Spinal cord (tissue), 10 donors: ENCODE results near the gene FBXL14. TPM values are rescaled to one million over a fixed set of nuclear protein-coding genes. Genes with fewer than 3 reads are reported as not detected.
"Not testable (repeated sequence)": the region's sequence is repeated elsewhere in the genome, so short reads cannot be mapped to it uniquely, and the experiment has no call there.

ENCODE experiments used
- DNase-seq, 6 donors: peaks; one replicate each; pipeline versions ENCODE4 v3.0.0 to v3.0.0-alpha.2; 2013 to 2015; ENCODE audit warnings: low spot score in 6 of 6, low read depth in 4 of 6
- H3K27ac ChIP-seq: one replicate; pipeline ENCODE4 v1.5.1; 2013; ENCODE audit warnings: low read depth, low read length, control low read depth
- H3K27me3 ChIP-seq: one replicate; pipeline ENCODE4 v1.6.1; 2013; ENCODE audit warnings: low read length; ENCODE audit not compliant: control insufficient read depth, insufficient read depth
- H3K36me3 ChIP-seq: one replicate; pipeline ENCODE4 v1.6.1; 2013; ENCODE audit warnings: low read length; ENCODE audit not compliant: control insufficient read depth, insufficient read depth
- H3K4me1 ChIP-seq: one replicate; pipeline ENCODE4 v1.6.1; 2013; ENCODE audit warnings: low read length; ENCODE audit not compliant: control insufficient read depth, insufficient read depth
- H3K4me3 ChIP-seq: one replicate; pipeline ENCODE4 v1.5.1; 2013; ENCODE audit warnings: low read depth, low read length, control low read depth
- H3K9me3 ChIP-seq: one replicate; pipeline ENCODE4 v1.6.1; 2013; ENCODE audit warnings: low read length; ENCODE audit not compliant: control insufficient read depth, insufficient read depth
- WGBS: methylation state at CpG from one replicate; pipeline ENCODE4 v1.1.5; 2013; ENCODE audit warnings: missing lambda C conversion rate; ENCODE audit not compliant: insufficient coverage; 5-methylcytosine and 5-hydroxymethylcytosine counted together
- polyA plus RNA-seq, 2 donors: library from polyadenylated mRNA; unstranded; fragments of 120-200 nt; gene quantifications; one replicate each; pipeline ENCODE4 v1.2.1, GENCODE V29; 2013; ENCODE audit not compliant: insufficient read length in 2 of 2
- total RNA-seq, 2 donors: library from RNA; depleted of rRNA in 1 of 2; stranded (reverse); fragments of 120-200 nt in 1 of 2; fragments of >200 nt in 1 of 2; gene quantifications; one replicate each; pipeline versions ENCODE4 v1.2.3 to v1.2.4, GENCODE V29; 2013 to 2014
- donor health status: healthy.

FBXL14 gene
- total and polyA plus RNA-seq, 4 donors = 11.0 to 17.1 (median 15.8) TPM

DNA sequence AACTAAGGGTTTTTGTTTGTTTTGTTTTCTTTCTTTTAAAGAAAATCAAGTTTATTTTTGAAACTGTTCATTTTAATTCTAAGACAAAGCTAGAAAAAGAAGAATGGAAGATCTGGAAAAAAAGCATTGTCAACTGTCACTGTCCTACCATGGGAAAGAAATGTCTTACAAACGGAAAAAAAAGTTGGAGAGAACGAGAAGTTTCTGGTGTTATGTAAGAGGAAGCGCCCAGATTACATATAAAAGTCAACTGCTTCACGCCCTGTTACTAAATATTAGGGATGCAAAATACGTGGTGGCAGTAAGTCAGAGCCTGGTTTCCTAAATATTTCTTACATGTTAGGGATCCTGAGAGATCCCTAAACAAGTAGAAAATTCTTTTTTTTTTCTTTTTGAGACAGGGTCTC, 14.3 kb upstream of the FBXL14 start:
- H3K4me1 ChIP-seq = peaks cover 23% of the 10 kb centered on the region
- no peak for DNase-seq
- no peak overlapping the region for H3K4me3 ChIP-seq
- no peak overlapping the region for H3K27ac ChIP-seq
- WGBS = no CpG with 5 or more reads among the region's 5 CpGs
- no peaks in the 10 kb centered on the region for H3K9me3 ChIP-seq
- H3K27me3 ChIP-seq = no peaks in the 10 kb centered on the region
- no peaks in the 10 kb centered on the region for H3K36me3 ChIP-seq

DNA sequence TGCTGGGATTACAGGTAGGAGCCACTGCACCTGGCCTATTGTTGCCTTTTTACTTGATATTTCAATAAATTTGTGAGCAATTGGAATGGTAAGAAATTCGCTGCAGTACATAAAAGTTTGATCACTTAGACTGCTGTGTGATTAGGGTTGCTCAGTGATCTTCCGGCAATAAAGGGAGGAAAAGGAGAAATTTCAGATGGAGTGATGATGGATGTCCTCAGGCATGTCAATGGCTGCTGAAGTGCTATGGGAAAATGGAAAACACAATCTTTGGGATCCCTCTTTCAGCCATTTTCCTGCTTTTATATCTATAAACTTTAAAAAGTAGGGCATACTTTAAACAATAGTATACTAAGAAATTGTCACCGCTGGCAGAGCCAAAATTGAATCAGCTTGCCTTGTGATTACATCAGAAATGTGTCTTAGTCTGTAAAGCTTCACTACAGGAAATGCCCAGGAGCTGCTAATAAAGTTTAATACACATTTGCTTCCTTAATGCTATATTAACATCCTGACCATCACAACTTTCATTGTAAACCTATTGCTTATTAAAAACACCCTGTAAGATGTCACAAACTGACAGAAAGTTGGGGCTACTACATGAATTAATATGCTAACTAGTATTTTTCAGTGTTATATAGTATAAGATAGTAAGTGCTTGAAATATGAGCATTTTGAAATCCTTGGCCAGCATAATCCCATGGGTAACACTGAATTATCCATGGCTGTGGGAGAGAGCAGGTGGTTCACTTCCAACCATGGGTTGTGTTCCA, 13.7 kb upstream of the FBXL14 start:
- no peak for DNase-seq
- no peak overlapping the region for H3K4me3 ChIP-seq
- 89% methylated on average over 2 of the region's 3 CpGs for WGBS
- no peak overlapping the region for H3K27ac ChIP-seq
- no peaks in the 10 kb centered on the region for H3K9me3 ChIP-seq
- peaks cover 23% of the 10 kb centered on the region for H3K4me1 ChIP-seq
- no peaks in the 10 kb centered on the region for H3K36me3 ChIP-seq
- H3K27me3 ChIP-seq = no peaks in the 10 kb centered on the region

DNA sequence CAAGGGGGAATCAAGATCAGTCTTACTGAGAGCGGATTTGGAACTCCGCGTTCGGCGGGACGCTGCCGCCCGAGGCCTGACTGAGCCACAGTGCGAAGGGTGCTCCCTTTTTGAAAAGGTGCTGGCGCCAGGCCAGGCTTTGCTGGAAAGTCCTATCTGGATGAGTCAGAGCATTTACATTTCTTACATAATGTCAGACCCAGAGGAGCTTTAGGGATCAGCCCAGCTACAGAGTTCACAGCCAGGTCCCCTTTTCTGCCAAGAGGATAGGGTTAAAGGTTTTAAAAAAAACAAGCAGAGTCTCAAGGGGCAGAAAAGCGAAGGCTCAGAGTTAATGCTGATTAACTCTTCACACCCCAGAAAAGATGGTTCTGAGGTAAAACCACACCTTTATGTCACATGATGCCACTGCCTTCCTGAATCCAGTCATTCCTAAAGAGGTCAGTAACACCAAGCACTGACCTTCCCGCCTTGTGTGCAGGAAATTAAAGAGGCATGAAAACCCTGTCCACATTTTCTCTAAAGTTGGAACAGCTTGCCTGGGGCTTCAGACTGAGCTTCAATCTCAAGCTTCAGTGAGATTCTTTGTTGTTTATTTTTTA, 11.7 kb upstream of the FBXL14 start:
- Histone ChIP-seq H3K27ac (peak overlapping the region; percentile 84), H3K36me3 (no peaks in the 10 kb centered on the region), H3K4me3 (peak overlapping the region; percentile 44), H3K9me3 (no peaks in the 10 kb centered on the region), H3K4me1 (peaks cover 17% of the 10 kb centered on the region), H3K27me3 (no peaks in the 10 kb centered on the region)
- peak in 2 of 6 donors; percentile 55 to 79 for DNase-seq
- 7% methylated on average over 10 of the region's 12 CpGs for WGBS

DNA sequence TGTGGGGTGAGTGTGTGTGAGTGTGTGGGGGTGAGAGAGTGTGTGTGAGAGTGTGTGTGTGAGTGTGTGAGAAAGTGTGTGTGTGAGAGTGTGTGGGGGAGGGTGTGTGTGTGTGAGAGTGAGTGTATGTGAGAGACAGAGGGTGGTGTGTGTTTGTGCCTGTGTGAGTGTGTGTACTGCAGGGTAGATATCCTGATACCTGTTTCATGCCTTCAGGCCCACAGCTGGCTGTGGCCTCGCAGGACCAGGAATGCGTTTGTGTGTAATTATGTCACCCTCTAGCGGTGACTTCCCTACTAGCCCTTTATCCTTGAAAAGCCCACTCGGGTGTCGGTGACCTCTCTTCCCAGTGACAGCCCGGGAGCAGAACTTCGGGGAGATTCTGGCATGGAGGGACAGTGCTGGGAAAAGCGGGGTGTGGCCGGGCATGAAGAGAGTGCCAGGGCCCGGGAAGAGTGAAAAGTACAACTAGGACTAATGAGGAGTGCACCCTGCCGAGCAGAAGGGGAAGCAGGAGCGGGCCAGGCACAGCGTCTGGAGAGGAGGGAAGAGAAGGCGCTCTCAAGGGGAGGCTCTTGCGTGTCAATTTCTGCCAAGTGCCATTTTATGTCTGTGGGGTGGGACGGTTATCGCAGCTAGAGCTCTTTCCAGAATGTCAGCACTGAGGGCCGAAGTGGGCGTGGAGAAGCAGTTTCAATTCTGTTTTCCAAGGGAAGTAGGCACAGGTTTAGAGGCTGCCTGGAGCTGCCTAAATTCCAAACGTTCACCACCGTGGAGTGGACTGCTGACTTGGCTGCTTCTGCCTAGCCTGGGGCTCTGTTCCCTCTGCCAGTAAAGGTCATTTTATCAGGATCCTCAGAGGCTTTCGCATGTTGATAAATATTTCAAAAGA, 11.0 kb upstream of the FBXL14 start:
- Histone ChIP-seq H3K4me3 (peak overlapping the region; percentile 44), H3K27me3 (no peaks in the 10 kb centered on the region), H3K36me3 (no peaks in the 10 kb centered on the region), H3K4me1 (peaks cover 17% of the 10 kb centered on the region), H3K9me3 (no peaks in the 10 kb centered on the region), H3K27ac (peak overlapping the region; percentile 84)
- DNase-seq = peak in 2 of 6 donors; percentile 92 to 93
- WGBS = 2% methylated on average over 21 of the region's 22 CpGs

DNA sequence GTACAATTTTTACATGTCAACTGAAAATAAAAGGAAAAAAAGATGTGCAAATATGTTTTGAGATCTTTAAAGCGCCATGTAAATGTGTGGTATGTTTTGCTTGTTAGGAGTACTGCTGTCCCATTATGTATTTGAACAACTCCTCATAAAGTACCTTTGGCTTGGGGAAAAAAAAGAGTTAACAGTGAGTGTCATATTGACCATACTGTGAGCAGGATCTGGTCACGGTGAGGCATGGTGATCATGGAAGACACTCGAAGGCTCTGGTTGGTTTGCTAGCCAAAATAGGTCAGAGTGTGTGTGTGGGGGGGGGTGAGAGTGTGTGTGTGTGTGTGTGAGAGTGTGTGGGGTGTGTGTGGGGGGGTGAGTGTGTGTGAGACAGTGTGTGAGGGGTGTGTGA, 10.1 kb upstream of the FBXL14 start:
- no peaks in the 10 kb centered on the region for H3K27me3 ChIP-seq
- H3K4me3 ChIP-seq = no peak overlapping the region
- H3K4me1 ChIP-seq = peaks cover 17% of the 10 kb centered on the region
- 12% methylated on average over 2 of the region's 3 CpGs for WGBS
- DNase-seq = no peak
- no peak overlapping the region for H3K27ac ChIP-seq
- no peaks in the 10 kb centered on the region for H3K9me3 ChIP-seq
- H3K36me3 ChIP-seq = no peaks in the 10 kb centered on the region

DNA sequence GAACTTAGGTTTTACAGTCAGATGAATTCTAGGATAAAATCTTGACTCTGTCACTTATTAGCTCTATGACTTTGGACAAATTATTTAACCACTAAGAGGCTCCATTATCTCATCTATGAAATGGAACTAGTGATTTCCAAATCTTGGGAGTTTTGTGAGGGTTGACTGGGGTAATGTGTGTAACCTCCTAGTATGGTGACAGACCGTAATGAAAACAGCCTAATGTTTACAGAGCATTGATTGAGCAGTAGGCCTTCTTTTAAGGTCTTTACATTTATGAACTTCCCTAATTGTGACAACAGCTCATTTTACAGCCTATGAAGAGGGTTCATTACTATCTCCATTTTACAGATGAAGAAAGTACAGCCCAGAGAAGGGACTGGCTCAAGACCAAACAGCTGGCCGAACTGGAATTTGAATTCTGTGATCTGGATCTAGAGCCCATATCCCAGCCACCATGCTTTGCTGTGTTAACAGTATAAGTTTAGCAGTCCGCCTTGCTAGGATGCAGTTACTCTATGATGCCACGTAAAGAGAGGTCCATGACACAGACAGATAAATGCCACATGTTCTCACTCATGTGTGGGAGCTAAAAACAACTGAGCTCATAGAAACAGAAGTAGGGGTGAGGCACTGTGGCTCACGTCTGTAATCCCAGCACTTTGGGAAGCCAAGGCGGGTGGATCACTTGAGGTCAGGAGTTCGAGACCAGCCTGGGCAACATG, 9.1 kb upstream of the FBXL14 start:
- WGBS = 85% methylated on average over 3 of the region's 7 CpGs
- H3K27me3 ChIP-seq = no peaks in the 10 kb centered on the region
- no peak overlapping the region for H3K4me3 ChIP-seq
- no peak overlapping the region for H3K27ac ChIP-seq
- DNase-seq = no peak
- no peaks in the 10 kb centered on the region for H3K9me3 ChIP-seq
- H3K36me3 ChIP-seq = no peaks in the 10 kb centered on the region
- H3K4me1 ChIP-seq = peaks cover 17% of the 10 kb centered on the region

DNA sequence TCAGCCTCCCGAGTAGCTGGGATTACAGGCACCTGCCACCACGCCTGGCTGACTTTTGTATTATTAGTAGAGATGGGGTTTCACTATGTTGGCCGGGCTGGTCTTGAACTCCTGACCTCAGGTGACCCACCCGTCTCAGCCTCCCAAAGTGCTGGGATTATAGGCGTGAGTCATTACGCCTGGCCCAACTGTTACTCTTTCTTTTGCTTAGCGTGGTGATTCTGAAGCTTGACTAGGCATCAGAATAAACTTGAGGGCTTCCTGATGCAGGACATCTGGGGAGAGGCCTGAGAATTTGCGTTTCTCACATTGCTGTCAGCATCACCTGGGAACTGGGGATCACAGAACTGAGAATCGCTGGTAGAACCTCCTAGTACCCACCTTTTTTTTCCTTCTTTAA, 8.3 kb upstream of the FBXL14 start:
- not testable (repeated sequence) for H3K36me3 ChIP-seq, H3K27me3 ChIP-seq, H3K4me3 ChIP-seq, DNase-seq, H3K27ac ChIP-seq, H3K9me3 ChIP-seq
- peaks cover 17% of the 10 kb centered on the region for H3K4me1 ChIP-seq
- WGBS = 98% methylated on average over 4 of the region's 9 CpGs

DNA sequence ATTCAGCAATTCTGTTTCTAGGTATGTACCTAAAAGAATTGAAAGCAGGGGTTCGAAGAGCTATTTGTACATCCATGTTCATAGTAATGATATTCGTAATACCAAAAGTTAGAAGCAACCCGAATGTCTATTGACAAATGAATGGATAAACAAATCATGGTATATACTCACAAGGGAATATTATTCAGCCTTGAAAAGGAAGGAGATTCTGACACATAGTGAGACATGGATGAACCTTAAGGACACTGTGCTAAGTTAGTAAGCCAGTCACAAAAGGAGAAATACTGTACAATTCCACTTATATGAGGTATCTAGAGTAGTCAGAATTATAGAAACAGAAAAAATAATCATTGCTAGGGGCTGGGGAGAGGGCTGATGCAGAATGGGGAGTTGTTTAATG, 4.4 kb upstream of the FBXL14 start:
- H3K4me1 ChIP-seq = peaks cover 7% of the 10 kb centered on the region
- H3K27ac ChIP-seq = no peak overlapping the region
- no peaks in the 10 kb centered on the region for H3K27me3 ChIP-seq
- DNase-seq = no peak
- no peaks in the 10 kb centered on the region for H3K9me3 ChIP-seq
- no peak overlapping the region for H3K4me3 ChIP-seq
- peaks cover 1% of the 10 kb centered on the region for H3K36me3 ChIP-seq
- no CpG with 5 or more reads among the region's 3 CpGs for WGBS

DNA sequence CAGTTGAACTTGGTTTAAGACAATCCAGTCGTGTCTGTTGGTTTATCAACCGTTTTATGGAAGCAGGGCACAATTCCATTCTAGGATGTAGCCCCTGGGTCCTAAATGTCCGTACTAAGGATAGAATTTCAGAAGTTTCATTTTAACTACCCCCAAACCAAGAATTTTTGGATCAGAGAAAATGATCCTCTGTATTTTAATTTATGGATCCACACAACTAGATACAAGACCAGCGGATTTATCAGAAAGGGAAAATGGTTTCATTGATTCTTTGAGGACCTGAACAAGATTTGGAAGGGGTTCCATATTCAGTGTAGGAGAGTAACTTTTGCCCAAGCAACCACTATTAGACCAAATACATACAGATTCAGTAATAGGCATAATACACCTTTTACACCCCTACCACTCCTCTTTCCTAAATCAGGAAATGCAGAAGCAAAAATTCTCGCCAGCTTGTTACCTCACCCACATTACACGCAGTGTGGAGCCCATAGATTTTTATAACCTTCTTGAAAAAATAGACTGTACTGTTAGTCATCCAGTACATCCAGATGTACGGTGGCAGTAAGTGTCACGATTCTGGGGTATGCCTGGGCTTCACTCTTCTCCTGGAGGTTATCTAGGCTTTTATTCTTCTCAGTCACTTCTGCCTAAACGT, 1.4 kb upstream of the FBXL14 start:
- Histone ChIP-seq H3K36me3 (peaks cover 13% of the 10 kb centered on the region), H3K27me3 (no peaks in the 10 kb centered on the region), H3K4me1 (peaks cover 25% of the 10 kb centered on the region), H3K27ac (peak overlapping the region; percentile 96), H3K4me3 (peak overlapping the region; percentile 86), H3K9me3 (no peaks in the 10 kb centered on the region)
- WGBS = 80% methylated on average over 4 of the region's 9 CpGs
- no peak for DNase-seq
